HepG2 (cell line): ENCODE data around the gene PRR19. TPM values are rescaled to one million over a fixed set of nuclear protein-coding genes. Genes with fewer than 3 reads are reported as not detected.

Source experiments
- CREB1 ChIP-seq, 2 experiments: fragments of 450-650 bp in 1 of 2; IDR thresholded peaks; 2 replicates each; pipeline ENCODE4 v1.6.1; 2016 to 2017; ENCODE audit warnings: control low read depth in 1 of 2, mild to moderate bottlenecking in 1 of 2, missing compliant biosample characterization in 1 of 2, missing genetic modification characterization in 1 of 2
- FOXK2 ChIP-seq: fragments of 450-650 bp; IDR thresholded peaks from 2 replicates; pipeline ENCODE4 v1.6.1; 2016
- HOMEZ ChIP-seq: IDR thresholded peaks from 2 replicates; pipeline ENCODE4 v1.6.1; 2016; ENCODE audit warnings: low read depth
- MXD3 ChIP-seq: IDR thresholded peaks from 2 replicates; pipeline ENCODE4 v1.6.1; 2016; ENCODE audit warnings: mild to moderate bottlenecking, missing biosample characterization, missing genetic modification reagents
- NFYC ChIP-seq: IDR thresholded peaks from 2 replicates; pipeline ENCODE4 v1.6.1; 2016; ENCODE audit warnings: missing genetic modification reagents, missing compliant biosample characterization
- POLR2G ChIP-seq: fragments of 200-400 bp; formaldehyde crosslinking; IDR thresholded peaks from 2 replicates; pipeline ENCODE4 v1.6.1; 2018; ENCODE audit warnings: mild to moderate bottlenecking, low read depth, low read length, moderate library complexity
- REST ChIP-seq, 2 experiments: IDR thresholded peaks; 2 replicates each; pipeline ENCODE4 v1.6.1; 2011 to 2012; ENCODE audit warnings: low read length in 2 of 2, borderline replicate concordance in 1 of 2, low read depth in 1 of 2, mild to moderate bottlenecking in 1 of 2, moderate library complexity in 1 of 2
- SP5 ChIP-seq: IDR thresholded peaks from 2 replicates; pipeline ENCODE4 v1.6.1; 2016; ENCODE audit warnings: low read depth, borderline replicate concordance
- TFAP4 ChIP-seq: sonication (generic); IDR thresholded peaks from 2 replicates; pipeline ENCODE4 v1.6.1; 2016; ENCODE audit warnings: low read depth, borderline replicate concordance
- THAP11 ChIP-seq: IDR thresholded peaks from 2 replicates; pipeline ENCODE4 v1.6.1; 2016; ENCODE audit warnings: missing biosample characterization, missing genetic modification reagents
- U2AF1 ChIP-seq: fragments of 200-400 bp; formaldehyde crosslinking; optimal IDR thresholded peaks from 2 replicates; pipeline ENCODE3; 2017; ENCODE audit warnings: mild to moderate bottlenecking, low read depth, low read length
- ZBTB10 ChIP-seq: sonication (generic); formaldehyde crosslinking; IDR thresholded peaks from 2 replicates; pipeline ENCODE4 v1.4.0; 2020; ENCODE audit warnings: missing genetic modification reagents, borderline replicate concordance
- ZC3H13 ChIP-seq: sonication (generic); formaldehyde crosslinking; IDR thresholded peaks from 2 replicates; pipeline ENCODE4 v1.8.1; 2023; ENCODE audit warnings: mild to moderate bottlenecking, missing genetic modification reagents, moderate library complexity
- ZFP91 ChIP-seq: sonication (generic); formaldehyde crosslinking; IDR thresholded peaks from 2 replicates; pipeline ENCODE4 v1.9.0; 2022; ENCODE audit warnings: missing genetic modification reagents, mild to moderate bottlenecking, borderline replicate concordance
- ZMAT3 ChIP-seq: sonication (generic); formaldehyde crosslinking; conservative IDR thresholded peaks from 2 replicates; pipeline ENCODE4 v1.7.0; 2021; ENCODE audit warnings: missing genetic modification reagents
- ZNF33A ChIP-seq: sonication (generic); formaldehyde crosslinking; IDR thresholded peaks from 2 replicates; pipeline ENCODE4 v1.5.1; 2020; ENCODE audit warnings: missing genetic modification reagents, mild to moderate bottlenecking, moderate library complexity, borderline replicate concordance
- polyA plus RNA-seq, 8 experiments: library from polyadenylated mRNA; depleted of rRNA in 3 of 8; stranded (reverse) in 7 of 8; unstranded in 1 of 8; fragments of >200 nt; fragmentation: Illumina TruSeq in 4 of 8; extraction: Trizol in 4 of 8; gene quantifications; 2 replicates each; pipeline versions ENCODE4 v1.2.1 to v1.2.3, GENCODE V29; 2011 to 2016; ENCODE audit warnings: low read depth in 4 of 8, missing spikeins in 1 of 8, mixed read lengths in 1 of 8; ENCODE audit not compliant: insufficient read depth in 1 of 8
- total RNA-seq, 5 experiments: library from RNA; depleted of rRNA; stranded (reverse); fragments of >200 nt; fragmentation: Illumina TruSeq; extraction: Trizol; gene quantifications; 2 replicates each; pipeline ENCODE4 v1.2.3, GENCODE V29; 2016; ENCODE audit warnings: low read depth in 1 of 5

Gene PRR19
- total and polyA plus RNA-seq, 2 of the 13 experiments (the other 11 are each of a cell fraction or from before 2014, with no cell fraction given) = 0.21 to 0.33 TPM

GRCh38 chr19:42254089-42254849 is 47.7 kb upstream of the PRR19 start (continued):
- peak; percentile 69 for TF ChIP-seq HOMEZ (CRISPR knock-in tag)
- TF ChIP-seq ZNF33A (CRISPR knock-in tag) = no peak
- peak in 1 of 2 experiments; percentile 43; a peak in 1 of 4 replicates for TF ChIP-seq REST (IDR thresholded peaks at IDR 0.05; ENCODE audit: borderline replicate concordance in 1 of 2, low read depth in 1 of 2, low read length in 2 of 2)
- TF ChIP-seq FOXK2 = no peak
- TF ChIP-seq ZFP91 = peak; percentile 54
- TF ChIP-seq THAP11 = peak; percentile 52; the same call in 1 of the 2 replicates
- peak; percentile 73; the same call in 1 of the 2 replicates for TF ChIP-seq ZC3H13 (CRISPR knock-in tag)
- peak; percentile 22; the same call in 1 of the 2 replicates for TF ChIP-seq NFYC
- peak; percentile 43 for TF ChIP-seq SP5 (CRISPR knock-in tag)
- 0 out of 2 replicates have a peak, but pooled peaks have one; percentile 1 for TF ChIP-seq POLR2G
- peak; percentile 84 for TF ChIP-seq ZBTB10 (CRISPR knock-in tag)
- peak; percentile 75 for TF ChIP-seq MXD3 (CRISPR knock-in tag)
- TF ChIP-seq CREB1 (IDR thresholded peaks at IDR 0.05) = no peak
- TF ChIP-seq CREB1 (CRISPR knock-in tag; IDR thresholded peaks at IDR 0.05) = peak; percentile 5; the same call in 1 of the 2 replicates
- peak; percentile 17; the same call in 1 of the 2 replicates for TF ChIP-seq TFAP4
- TF ChIP-seq U2AF1 = peak; percentile 52
- TF ChIP-seq ZMAT3 (CRISPR knock-in tag) = 0 out of 2 replicates have a peak, but pooled peaks have one; percentile 49
